HepG2 (cell line): ENCODE results near the gene TDRD9. TPM values are rescaled to one million over a fixed set of nuclear protein-coding genes. Genes with fewer than 3 reads are reported as not detected.

Experiments
- HNRNPH1 ChIP-seq: fragments of 200-400 bp; formaldehyde crosslinking; optimal IDR thresholded peaks from 2 replicates; pipeline ENCODE3; 2017; ENCODE audit warnings: mild to moderate bottlenecking, low read depth, low read length
- HNRNPLL ChIP-seq: fragments of 200-400 bp; formaldehyde crosslinking; IDR thresholded peaks from 2 replicates; pipeline ENCODE4 v1.6.1; 2017; ENCODE audit warnings: mild to moderate bottlenecking, low read depth, low read length; ENCODE audit not compliant: poor library complexity, severe bottlenecking
- MAF1 ChIP-seq: sonication (generic); formaldehyde crosslinking; IDR thresholded peaks from 2 replicates; pipeline ENCODE4 v1.5.0; 2020; ENCODE audit warnings: missing genetic modification reagents, borderline replicate concordance
- MTF1 ChIP-seq: sonication (generic); formaldehyde crosslinking; IDR thresholded peaks from 2 replicates; pipeline ENCODE4 v1.5.0; 2020; ENCODE audit warnings: missing genetic modification reagents
- NONO ChIP-seq, 2 experiments: fragments of 450-650 bp in 1 of 2; sonication (generic) in 1 of 2; formaldehyde crosslinking in 1 of 2; IDR thresholded peaks in 1 of 2; conservative IDR thresholded peaks in 1 of 2; 2 replicates each; pipeline versions ENCODE4 v1.6.1 to v1.8.0; 2017 to 2022; ENCODE audit warnings: mild to moderate bottlenecking in 1 of 2, missing genetic modification reagents in 1 of 2, moderate library complexity in 1 of 2
- REXO4 ChIP-seq: sonication (generic); formaldehyde crosslinking; IDR thresholded peaks from 2 replicates; pipeline ENCODE4 v1.8.0; 2022; ENCODE audit warnings: missing genetic modification reagents, mild to moderate bottlenecking, borderline replicate concordance
- SMAD1 ChIP-seq: sonication (generic); formaldehyde crosslinking; IDR thresholded peaks from 2 replicates; pipeline ENCODE4 v1.4.0; 2020; ENCODE audit warnings: missing genetic modification reagents, low read depth, mild to moderate bottlenecking, borderline replicate concordance
- SMYD3 ChIP-seq: sonication (generic); formaldehyde crosslinking; IDR thresholded peaks from 2 replicates; pipeline ENCODE4 v1.8.1; 2023; ENCODE audit warnings: mild to moderate bottlenecking, missing genetic modification reagents
- SP2 ChIP-seq: sonication (generic); formaldehyde crosslinking; IDR thresholded peaks from 2 replicates; pipeline ENCODE4 v1.5.1; 2020; ENCODE audit warnings: mild to moderate bottlenecking, missing genetic modification reagents
- SRSF1 ChIP-seq: fragments of 200-400 bp; formaldehyde crosslinking; optimal IDR thresholded peaks from 2 replicates; pipeline ENCODE3; 2017; ENCODE audit warnings: mild to moderate bottlenecking, low read depth, low read length, moderate library complexity
- ZNF180 ChIP-seq: sonication (generic); formaldehyde crosslinking; IDR thresholded peaks from 2 replicates; pipeline ENCODE4 v1.4.0; 2020; ENCODE audit warnings: low read depth, missing genetic modification reagents, borderline replicate concordance
- ZNF451 ChIP-seq: sonication (generic); formaldehyde crosslinking; IDR thresholded peaks from 2 replicates; pipeline ENCODE4 v1.5.0; 2020; ENCODE audit warnings: mild to moderate bottlenecking, missing genetic modification reagents
- ZNF574 ChIP-seq: sonication (generic); formaldehyde crosslinking; IDR thresholded peaks from 2 replicates; pipeline ENCODE4 v1.4.0; 2020; ENCODE audit warnings: missing genetic modification reagents
- ZNF768 ChIP-seq: sonication (generic); formaldehyde crosslinking; IDR thresholded peaks from 2 replicates; pipeline ENCODE4 v1.4.0; 2020; ENCODE audit warnings: missing genetic modification reagents
- polyA plus RNA-seq, 8 experiments: library from polyadenylated mRNA; depleted of rRNA in 3 of 8; stranded (reverse) in 7 of 8; unstranded in 1 of 8; fragments of >200 nt; fragmentation: Illumina TruSeq in 4 of 8; extraction: Trizol in 4 of 8; gene quantifications; 2 replicates each; pipeline versions ENCODE4 v1.2.1 to v1.2.3, GENCODE V29; 2011 to 2016; ENCODE audit warnings: low read depth in 4 of 8, missing spikeins in 1 of 8, mixed read lengths in 1 of 8; ENCODE audit not compliant: insufficient read depth in 1 of 8
- total RNA-seq, 5 experiments: library from RNA; depleted of rRNA; stranded (reverse); fragments of >200 nt; fragmentation: Illumina TruSeq; extraction: Trizol; gene quantifications; 2 replicates each; pipeline ENCODE4 v1.2.3, GENCODE V29; 2016; ENCODE audit warnings: low read depth in 1 of 5
- TF ChIP-seq, protein P1 (sequence below): sonication (generic); formaldehyde crosslinking; conservative IDR thresholded peaks from 2 replicates; pipeline ENCODE4 v1.8.0; 2022; ENCODE audit warnings: mild to moderate bottlenecking, moderate library complexity, missing genetic modification reagents
- TF ChIP-seq, protein P2 (sequence below): sonication (generic); formaldehyde crosslinking; IDR thresholded peaks from 2 replicates; pipeline ENCODE4 v1.8.1; 2023; ENCODE audit warnings: mild to moderate bottlenecking, inconsistent platforms, moderate library complexity, missing genetic modification reagents, borderline replicate concordance
- TF ChIP-seq, protein P3 (sequence below): sonication (generic); formaldehyde crosslinking; IDR thresholded peaks from 2 replicates; pipeline ENCODE4 v1.8.1; 2023; ENCODE audit warnings: mild to moderate bottlenecking, missing genetic modification reagents
- TF ChIP-seq, protein P4 (sequence below): IDR thresholded peaks from 2 replicates; pipeline ENCODE4 v1.6.1; 2016; ENCODE audit warnings: missing compliant biosample characterization, missing genetic modification reagents, borderline replicate concordance

The TDRD9 gene
- total and polyA plus RNA-seq, 2 of the 13 experiments (the other 11 are each of a cell fraction or from before 2014, with no cell fraction given), result not detected

- TF ChIP-seq, protein P1, sequence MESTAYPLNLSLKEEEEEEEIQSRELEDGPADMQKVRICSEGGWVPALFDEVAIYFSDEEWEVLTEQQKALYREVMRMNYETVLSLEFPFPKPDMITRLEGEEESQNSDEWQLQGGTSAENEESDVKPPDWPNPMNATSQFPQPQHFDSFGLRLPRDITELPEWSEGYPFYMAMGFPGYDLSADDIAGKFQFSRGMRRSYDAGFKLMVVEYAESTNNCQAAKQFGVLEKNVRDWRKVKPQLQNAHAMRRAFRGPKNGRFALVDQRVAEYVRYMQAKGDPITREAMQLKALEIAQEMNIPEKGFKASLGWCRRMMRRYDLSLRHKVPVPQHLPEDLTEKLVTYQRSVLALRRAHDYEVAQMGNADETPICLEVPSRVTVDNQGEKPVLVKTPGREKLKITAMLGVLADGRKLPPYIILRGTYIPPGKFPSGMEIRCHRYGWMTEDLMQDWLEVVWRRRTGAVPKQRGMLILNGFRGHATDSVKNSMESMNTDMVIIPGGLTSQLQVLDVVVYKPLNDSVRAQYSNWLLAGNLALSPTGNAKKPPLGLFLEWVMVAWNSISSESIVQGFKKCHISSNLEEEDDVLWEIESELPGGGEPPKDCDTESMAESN, result no peak
- TF ChIP-seq MTF1, result no peak
- no peak for TF ChIP-seq MAF1
- TF ChIP-seq NONO (IDR thresholded peaks at IDR 0.05), result no peak
- TF ChIP-seq NONO (CRISPR knock-in tag; conservative IDR thresholded peaks at IDR 0.05), result 0 out of 2 replicates have a peak, but pooled peaks have one; percentile 19
- no peak for TF ChIP-seq HNRNPLL
- TF ChIP-seq ZNF768 (CRISPR knock-in tag), result peak; percentile 86
- TF ChIP-seq SMAD1 (CRISPR knock-in tag), result no peak
- TF ChIP-seq, protein P2, sequence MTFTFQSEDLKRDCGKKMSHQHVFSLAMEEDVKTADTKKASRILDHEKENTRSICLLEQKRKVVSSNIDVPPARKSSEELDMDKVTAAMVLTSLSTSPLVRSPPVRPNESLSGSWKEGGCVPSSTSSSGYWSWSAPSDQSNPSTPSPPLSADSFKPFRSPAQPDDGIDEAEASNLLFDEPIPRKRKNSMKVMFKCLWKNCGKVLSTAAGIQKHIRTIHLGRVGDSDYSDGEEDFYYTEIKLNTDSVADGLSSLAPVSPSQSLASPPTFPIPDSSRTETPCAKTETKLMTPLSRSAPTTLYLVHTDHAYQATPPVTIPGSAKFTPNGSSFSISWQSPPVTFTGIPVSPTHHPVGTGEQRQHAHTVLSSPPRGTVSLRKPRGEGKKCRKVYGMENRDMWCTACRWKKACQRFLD, result 0 out of 2 replicates have a peak, but pooled peaks have one; percentile 50
- no peak for TF ChIP-seq REXO4 (CRISPR knock-in tag)
- TF ChIP-seq SRSF1, result no peak
- no peak for TF ChIP-seq HNRNPH1
- TF ChIP-seq, protein P3, sequence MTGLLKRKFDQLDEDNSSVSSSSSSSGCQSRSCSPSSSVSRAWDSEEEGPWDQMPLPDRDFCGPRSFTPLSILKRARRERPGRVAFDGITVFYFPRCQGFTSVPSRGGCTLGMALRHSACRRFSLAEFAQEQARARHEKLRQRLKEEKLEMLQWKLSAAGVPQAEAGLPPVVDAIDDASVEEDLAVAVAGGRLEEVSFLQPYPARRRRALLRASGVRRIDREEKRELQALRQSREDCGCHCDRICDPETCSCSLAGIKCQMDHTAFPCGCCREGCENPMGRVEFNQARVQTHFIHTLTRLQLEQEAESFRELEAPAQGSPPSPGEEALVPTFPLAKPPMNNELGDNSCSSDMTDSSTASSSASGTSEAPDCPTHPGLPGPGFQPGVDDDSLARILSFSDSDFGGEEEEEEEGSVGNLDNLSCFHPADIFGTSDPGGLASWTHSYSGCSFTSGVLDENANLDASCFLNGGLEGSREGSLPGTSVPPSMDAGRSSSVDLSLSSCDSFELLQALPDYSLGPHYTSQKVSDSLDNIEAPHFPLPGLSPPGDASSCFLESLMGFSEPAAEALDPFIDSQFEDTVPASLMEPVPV (CRISPR knock-in tag), result peak; percentile 31; the same call in 1 of the 2 replicates
- TF ChIP-seq ZNF180 (CRISPR knock-in tag), result no peak
- TF ChIP-seq ZNF574 (CRISPR knock-in tag), result peak; percentile 61
- no peak for TF ChIP-seq ZNF451 (CRISPR knock-in tag)
- no peak for TF ChIP-seq SP2 (CRISPR knock-in tag)
- TF ChIP-seq, protein P4, sequence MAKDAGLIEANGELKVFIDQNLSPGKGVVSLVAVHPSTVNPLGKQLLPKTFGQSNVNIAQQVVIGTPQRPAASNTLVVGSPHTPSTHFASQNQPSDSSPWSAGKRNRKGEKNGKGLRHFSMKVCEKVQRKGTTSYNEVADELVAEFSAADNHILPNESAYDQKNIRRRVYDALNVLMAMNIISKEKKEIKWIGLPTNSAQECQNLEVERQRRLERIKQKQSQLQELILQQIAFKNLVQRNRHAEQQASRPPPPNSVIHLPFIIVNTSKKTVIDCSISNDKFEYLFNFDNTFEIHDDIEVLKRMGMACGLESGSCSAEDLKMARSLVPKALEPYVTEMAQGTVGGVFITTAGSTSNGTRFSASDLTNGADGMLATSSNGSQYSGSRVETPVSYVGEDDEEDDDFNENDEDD (CRISPR knock-in tag), result peak; percentile 52; the same call in 1 of the 2 replicates
- no peak for TF ChIP-seq SMYD3
These were observed 41.7 kb upstream of the TDRD9 start (continued) for GRCh38 chr14:103886304-103887169.
